NB4 (cell line): ENCODE data around the gene SVIP.

Source experiments
- CTCF ChIP-seq: IDR thresholded peaks from one replicate; pipeline ENCODE4 v1.5.1; 2012; ENCODE audit warnings: low read depth, low read length
- MYC ChIP-seq: IDR thresholded peaks from 2 replicates; pipeline ENCODE4 v1.6.1; 2011; ENCODE audit warnings: low read depth, low read length
- POLR2A ChIP-seq: IDR thresholded peaks from 2 replicates; pipeline ENCODE4 v1.6.1; 2011; ENCODE audit warnings: mild to moderate bottlenecking; ENCODE audit not compliant: insufficient read length; ENCODE audit errors: extremely low read depth
- TF ChIP-seq, protein P1 (sequence below): IDR thresholded peaks from 2 replicates; pipeline ENCODE4 v1.6.1; 2011; ENCODE audit warnings: low read depth, low read length

DNA sequence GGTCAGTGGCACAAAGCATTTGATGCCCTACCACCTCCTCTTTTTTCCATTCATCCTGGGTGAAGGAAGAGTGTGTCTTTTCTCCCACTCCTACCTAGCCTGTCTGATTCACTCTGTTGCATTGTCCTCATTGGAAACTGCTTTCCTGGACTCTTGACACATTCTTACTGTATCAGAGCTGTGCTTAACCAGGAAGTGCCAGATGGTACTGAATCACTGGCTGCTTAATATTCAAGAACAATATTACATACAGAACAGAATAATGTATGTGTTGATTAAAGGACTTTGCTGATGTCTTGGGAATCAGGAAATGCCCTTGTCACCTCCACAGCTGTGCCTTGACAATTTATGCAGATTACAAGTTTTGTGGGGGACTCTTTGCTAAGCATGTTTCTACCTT lies 44.4 kb downstream of the SVIP start:
- TF ChIP-seq POLR2A (no peak), CTCF (no peak), MYC (no peak)
- TF ChIP-seq, protein P1, sequence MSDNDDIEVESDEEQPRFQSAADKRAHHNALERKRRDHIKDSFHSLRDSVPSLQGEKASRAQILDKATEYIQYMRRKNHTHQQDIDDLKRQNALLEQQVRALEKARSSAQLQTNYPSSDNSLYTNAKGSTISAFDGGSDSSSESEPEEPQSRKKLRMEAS: no peak
